NB4 (cell line): ENCODE measurements around the gene LCE1E.

ENCODE experiments used
- DNase-seq: peaks from one replicate; pipeline ENCODE4 v3.0.0; 2010; ENCODE audit warnings: low read depth
- H3K4me3 ChIP-seq: one replicate; pipeline ENCODE4 v1.5.1; 2011; ENCODE audit warnings: mild to moderate bottlenecking, low read depth, low read length, moderate library complexity
- MYC ChIP-seq: IDR thresholded peaks from 2 replicates; pipeline ENCODE4 v1.6.1; 2011; ENCODE audit warnings: low read depth, low read length
- POLR2A ChIP-seq: IDR thresholded peaks from 2 replicates; pipeline ENCODE4 v1.6.1; 2011; ENCODE audit warnings: mild to moderate bottlenecking; ENCODE audit not compliant: insufficient read length; ENCODE audit errors: extremely low read depth
- TF ChIP-seq, protein P1 (sequence below): IDR thresholded peaks from one replicate; pipeline ENCODE4 v1.5.1; 2012; ENCODE audit warnings: low read depth, low read length
- TF ChIP-seq, protein P2 (sequence below): IDR thresholded peaks from 2 replicates; pipeline ENCODE4 v1.6.1; 2011; ENCODE audit warnings: low read depth, low read length

LCE1E gene

DNA sequence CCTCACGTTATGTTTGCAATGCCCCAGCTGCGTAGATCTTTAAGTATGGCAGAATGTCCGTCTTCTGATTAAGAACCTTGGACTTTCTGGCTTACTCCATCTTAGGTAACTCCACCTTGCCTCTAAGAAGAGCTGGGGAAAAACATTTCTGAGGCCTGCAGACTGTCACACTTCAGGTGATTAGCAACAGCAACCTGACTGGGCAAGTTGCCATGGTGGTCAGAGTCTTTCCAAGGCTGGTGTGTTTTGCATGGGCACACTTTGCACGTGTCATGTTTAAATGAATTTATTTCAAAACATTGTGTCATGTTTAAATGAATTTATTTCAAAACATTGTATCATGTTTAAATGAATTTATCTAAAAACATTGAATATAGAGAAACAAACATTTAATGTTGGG, 27.4 kb upstream of the LCE1E start:
- no peak for DNase-seq
- H3K4me3 ChIP-seq, result no peak overlapping the region
- TF ChIP-seq, protein P1, sequence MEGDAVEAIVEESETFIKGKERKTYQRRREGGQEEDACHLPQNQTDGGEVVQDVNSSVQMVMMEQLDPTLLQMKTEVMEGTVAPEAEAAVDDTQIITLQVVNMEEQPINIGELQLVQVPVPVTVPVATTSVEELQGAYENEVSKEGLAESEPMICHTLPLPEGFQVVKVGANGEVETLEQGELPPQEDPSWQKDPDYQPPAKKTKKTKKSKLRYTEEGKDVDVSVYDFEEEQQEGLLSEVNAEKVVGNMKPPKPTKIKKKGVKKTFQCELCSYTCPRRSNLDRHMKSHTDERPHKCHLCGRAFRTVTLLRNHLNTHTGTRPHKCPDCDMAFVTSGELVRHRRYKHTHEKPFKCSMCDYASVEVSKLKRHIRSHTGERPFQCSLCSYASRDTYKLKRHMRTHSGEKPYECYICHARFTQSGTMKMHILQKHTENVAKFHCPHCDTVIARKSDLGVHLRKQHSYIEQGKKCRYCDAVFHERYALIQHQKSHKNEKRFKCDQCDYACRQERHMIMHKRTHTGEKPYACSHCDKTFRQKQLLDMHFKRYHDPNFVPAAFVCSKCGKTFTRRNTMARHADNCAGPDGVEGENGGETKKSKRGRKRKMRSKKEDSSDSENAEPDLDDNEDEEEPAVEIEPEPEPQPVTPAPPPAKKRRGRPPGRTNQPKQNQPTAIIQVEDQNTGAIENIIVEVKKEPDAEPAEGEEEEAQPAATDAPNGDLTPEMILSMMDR, result no peak
- TF ChIP-seq POLR2A (no peak), MYC (no peak)
- TF ChIP-seq, protein P2, sequence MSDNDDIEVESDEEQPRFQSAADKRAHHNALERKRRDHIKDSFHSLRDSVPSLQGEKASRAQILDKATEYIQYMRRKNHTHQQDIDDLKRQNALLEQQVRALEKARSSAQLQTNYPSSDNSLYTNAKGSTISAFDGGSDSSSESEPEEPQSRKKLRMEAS, result no peak

DNA sequence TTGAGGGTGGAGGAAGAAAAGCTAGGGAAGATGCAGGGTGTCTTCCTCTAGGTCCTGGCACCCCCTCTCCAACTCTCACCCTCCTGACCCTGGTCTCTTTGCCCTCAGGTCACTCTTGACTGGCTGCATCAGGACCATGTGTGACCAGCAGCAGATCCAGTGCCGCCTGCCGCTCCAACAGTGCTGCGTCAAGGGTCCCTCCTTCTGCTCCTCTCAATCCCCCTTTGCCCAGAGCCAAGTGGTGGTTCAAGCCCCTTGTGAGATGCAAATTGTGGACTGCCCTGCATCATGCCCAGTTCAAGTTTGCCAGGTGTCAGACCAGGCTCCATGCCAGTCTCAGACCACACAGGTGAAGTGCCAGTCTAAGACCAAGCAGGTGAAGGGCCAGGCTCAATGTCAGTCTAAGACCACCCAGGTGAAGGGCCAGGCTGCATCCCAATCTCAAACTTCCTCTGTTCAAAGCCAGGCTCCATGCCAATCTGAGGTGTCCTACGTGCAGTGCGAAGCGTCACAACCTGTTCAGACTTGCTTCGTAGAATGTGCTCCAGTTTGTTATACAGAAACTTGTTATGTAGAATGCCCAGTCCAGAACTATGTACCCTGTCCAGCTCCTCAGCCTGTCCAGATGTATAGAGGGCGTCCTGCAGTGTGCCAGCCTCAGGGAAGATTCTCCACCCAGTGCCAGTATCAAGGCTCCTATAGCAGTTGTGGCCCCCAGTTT, 26.4 kb upstream of the LCE1E start:
- TF ChIP-seq, protein P1, result no peak
- TF ChIP-seq, protein P2, result no peak
- TF ChIP-seq MYC (no peak), POLR2A (no peak)
- H3K4me3 ChIP-seq, result no peak overlapping the region
- no peak for DNase-seq

DNA sequence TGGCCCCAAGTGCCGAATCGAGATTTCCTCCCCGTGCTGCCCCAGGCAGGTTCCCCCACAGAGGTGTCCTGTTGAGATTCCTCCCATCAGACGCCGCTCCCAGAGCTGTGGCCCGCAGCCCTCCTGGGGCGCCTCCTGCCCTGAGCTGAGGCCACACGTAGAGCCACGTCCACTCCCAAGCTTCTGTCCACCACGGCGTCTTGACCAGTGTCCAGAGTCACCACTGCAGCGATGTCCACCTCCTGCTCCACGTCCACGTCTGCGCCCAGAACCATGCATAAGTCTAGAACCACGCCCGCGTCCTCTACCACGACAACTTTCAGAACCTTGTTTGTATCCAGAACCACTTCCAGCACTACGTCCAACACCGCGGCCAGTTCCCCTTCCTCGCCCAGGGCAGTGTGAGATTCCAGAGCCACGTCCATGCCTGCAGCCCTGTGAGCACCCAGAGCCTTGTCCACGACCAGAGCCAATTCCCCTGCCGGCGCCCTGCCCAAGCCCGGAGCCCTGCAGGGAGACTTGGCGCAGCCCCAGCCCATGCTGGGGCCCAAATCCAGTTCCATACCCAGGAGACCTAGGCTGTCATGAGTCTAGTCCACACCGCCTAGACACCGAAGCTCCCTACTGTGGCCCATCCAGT, 25.4 kb upstream of the LCE1E start:
- DNase-seq, result no peak
- no peak for TF ChIP-seq MYC
- TF ChIP-seq, protein P2, result no peak
- no peak for TF ChIP-seq POLR2A
- TF ChIP-seq, protein P1, result no peak

DNA sequence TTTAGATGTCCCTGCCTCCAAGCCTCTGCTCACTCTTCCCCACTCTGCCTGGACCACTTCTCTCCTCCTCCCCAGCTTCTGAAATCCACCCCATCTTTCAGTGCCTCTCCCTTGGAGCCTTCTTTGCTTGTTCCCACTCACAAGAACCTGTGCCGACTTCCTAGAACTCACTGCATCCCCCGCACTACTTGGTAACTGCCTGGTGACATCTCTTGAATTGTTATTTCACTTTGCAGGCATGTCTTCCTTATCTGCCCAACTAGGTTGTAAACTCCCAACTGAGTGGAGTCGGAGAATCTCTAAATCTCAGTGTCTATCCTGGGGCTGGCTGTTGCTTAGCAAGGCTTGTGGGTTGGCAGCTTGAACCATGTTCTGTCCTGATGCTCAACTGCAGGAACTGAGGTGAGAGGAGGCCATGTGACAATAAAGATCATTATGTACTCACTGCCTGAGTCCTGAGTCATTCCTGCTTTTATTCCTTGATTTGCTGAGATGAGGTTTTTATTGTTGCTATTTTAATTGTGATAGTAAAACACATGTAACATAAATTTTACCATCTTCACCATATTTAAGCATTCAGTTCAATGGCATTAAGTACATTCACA, 24.3 kb upstream of the LCE1E start:
- H3K4me3 ChIP-seq, result no peak overlapping the region
- no peak for DNase-seq
- TF ChIP-seq, protein P1, result no peak
- TF ChIP-seq MYC, result no peak

More for the DNA sequence above, 25.4 kb upstream of the LCE1E start:
- H3K4me3 ChIP-seq, result no peak overlapping the region

DNA sequence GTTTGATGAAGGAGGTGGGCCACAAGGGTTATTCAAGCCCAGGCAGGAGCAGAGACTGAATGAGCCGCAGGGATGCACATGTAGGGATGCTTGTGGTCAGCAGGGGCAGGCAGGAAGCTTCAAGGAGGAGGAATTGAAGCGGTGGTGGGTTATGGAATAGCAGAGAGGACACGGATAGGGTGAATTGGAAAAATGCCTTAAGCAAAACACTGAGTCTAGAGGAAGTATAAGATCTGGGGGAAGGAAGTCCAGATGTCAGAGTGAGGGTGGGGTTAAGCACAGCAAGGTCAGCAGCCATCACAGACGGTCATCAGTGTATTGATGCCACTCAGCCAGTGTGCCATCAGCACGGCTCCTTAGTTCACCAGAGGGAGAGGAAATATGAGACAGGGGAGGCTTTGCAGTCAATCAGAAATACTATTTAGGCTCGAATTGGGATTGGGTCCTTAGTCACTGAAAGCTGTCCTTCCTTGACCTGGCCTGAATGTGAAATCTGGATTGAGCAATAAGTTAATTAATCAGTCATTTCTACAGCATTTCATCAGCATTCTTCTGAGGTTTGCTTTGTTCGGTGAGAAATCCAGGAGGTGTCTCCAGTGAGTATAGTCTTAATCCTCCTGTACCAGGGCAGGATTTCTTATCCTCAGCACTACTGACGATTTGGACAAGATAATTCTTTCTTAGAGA, 17.1 kb upstream of the LCE1E start:
- no peak for DNase-seq
- TF ChIP-seq POLR2A (no peak), MYC (no peak)
- TF ChIP-seq, protein P2, result no peak
- TF ChIP-seq, protein P1, result no peak

More for the DNA sequence above, 17.1 kb upstream of the LCE1E start:
- H3K4me3 ChIP-seq, result no peak overlapping the region
